GM04504 (cell line): ENCODE results near the gene LTB.
A peak's percentile ranks its signal among the peaks of the same experiment; 100 is the strongest.
"Not testable (repeated sequence)": the region's sequence is repeated elsewhere in the genome, so short reads cannot be mapped to it uniquely, and the experiment has no call there.

ENCODE experiments used
- DNase-seq: peaks from one replicate; pipeline ENCODE4 v3.0.0-alpha.2; 2012; ENCODE audit warnings: low read depth

The LTB gene

GRCh38 chr6:31607317-31607716, 25.1 kb upstream of the LTB start:
- DNase-seq = no peak

- DNase-seq = no peak
Observed at GRCh38 chr6:31597006-31597405, 14.8 kb upstream of the LTB start.

- no peak for DNase-seq
Observed at GRCh38 chr6:31592396-31592771, 10.2 kb upstream of the LTB start.

GRCh38 chr6:31590691-31591090, 8.5 kb upstream of the LTB start:
- not testable (repeated sequence) for DNase-seq

GRCh38 chr6:31588871-31589650, 6.8 kb upstream of the LTB start:
- no peak for DNase-seq

GRCh38 chr6:31587791-31588777, 5.9 kb upstream of the LTB start:
- no peak for DNase-seq

- DNase-seq = no peak
Observed at GRCh38 chr6:31586599-31587281, 4.5 kb upstream of the LTB start.

GRCh38 chr6:31586008-31586407, 3.8 kb upstream of the LTB start, which contains the start of gene LST1:
Gene LST1 (plus strand): TSS chr6:31586277. CDS start chr6:31587300, 1,023 bp downstream.
- no peak for DNase-seq

GRCh38 chr6:31585491-31585890, 3.3 kb upstream of the LTB start:
- DNase-seq = no peak

- no peak for DNase-seq
Observed at GRCh38 chr6:31581434-31582229, 592 bp downstream of the LTB start.

GRCh38 chr6:31580807-31581433, 1.3 kb downstream of the LTB start:
- peak; percentile 52 for DNase-seq

- DNase-seq = no peak
Observed at GRCh38 chr6:31580438-31580740, 1.8 kb downstream of the LTB start.

GRCh38 chr6:31579546-31580437, 2.4 kb downstream of the LTB start:
- DNase-seq = no peak

- DNase-seq = no peak
Observed at GRCh38 chr6:31579119-31579505, 3.1 kb downstream of the LTB start.

- DNase-seq = no peak
Observed at GRCh38 chr6:31578184-31579118, 3.8 kb downstream of the LTB start.

GRCh38 chr6:31577579-31577966, 4.7 kb downstream of the LTB start:
- no peak for DNase-seq

GRCh38 chr6:31576897-31577578, 5.2 kb downstream of the LTB start:
- no peak for DNase-seq

- no peak for DNase-seq
Observed at GRCh38 chr6:31575952-31576685, 6.1 kb downstream of the LTB start.
